OCI-LY1 (cell line): ENCODE data around the gene TMEM100.

Experiments used
- H2AFZ ChIP-seq: fragments of 200-600 bp; sonication (generic), shearing (Covaris generic); 2 replicates; pipeline ENCODE4 v1.6.0; 2014; ENCODE audit warnings: antibody characterized with exemption, mild to moderate bottlenecking, low read length
- H3F3A ChIP-seq: fragments of 200-600 bp; sonication (generic), shearing (Covaris generic); 2 replicates; pipeline ENCODE4 v1.6.0; 2014; ENCODE audit warnings: mild to moderate bottlenecking, antibody characterized with exemption, low read length, moderate library complexity; ENCODE audit not compliant: insufficient read depth
- H3K27ac ChIP-seq: fragments of 200-600 bp; sonication (generic); 2 replicates; pipeline ENCODE4 v1.5.1; 2014; ENCODE audit warnings: low read length, mixed run types, mild to moderate bottlenecking, low read depth; ENCODE audit not compliant: poor library complexity, severe bottlenecking
- H3K27me3 ChIP-seq: fragments of 200-600 bp; sonication (generic); 2 replicates; pipeline ENCODE4 v1.6.0; 2014; ENCODE audit warnings: antibody characterized with exemption, mild to moderate bottlenecking, low read length, moderate library complexity; ENCODE audit not compliant: insufficient read depth
- H3K36me3 ChIP-seq: fragments of 200-600 bp; sonication (generic); 2 replicates; pipeline ENCODE4 v1.6.1; 2014; ENCODE audit warnings: mild to moderate bottlenecking, antibody characterized with exemption, low read length, moderate library complexity, mixed read lengths; ENCODE audit not compliant: insufficient read depth
- H3K4me1 ChIP-seq: fragments of 200-600 bp; sonication (generic); 2 replicates; pipeline ENCODE4 v1.5.1; 2014; ENCODE audit warnings: mild to moderate bottlenecking, low read length, moderate library complexity; ENCODE audit not compliant: insufficient read depth, severe bottlenecking
- H3K4me2 ChIP-seq: fragments of 200-600 bp; sonication (generic), shearing (Covaris generic); 2 replicates; pipeline ENCODE4 v1.6.1; 2014; ENCODE audit warnings: low read length
- H3K4me3 ChIP-seq: fragments of 200-600 bp; sonication (generic); 2 replicates; pipeline ENCODE4 v1.5.1; 2014; ENCODE audit warnings: low read length, low read depth, mild to moderate bottlenecking, mixed read lengths; ENCODE audit not compliant: poor library complexity, severe bottlenecking
- H3K79me2 ChIP-seq: fragments of 200-600 bp; shearing (Covaris generic); 2 replicates; pipeline ENCODE4 v1.6.1; 2016; ENCODE audit warnings: mixed run types, low read length, mixed read lengths; ENCODE audit not compliant: insufficient read depth
- H3K9ac ChIP-seq: fragments of 200-600 bp; sonication (generic), shearing (Covaris generic); 2 replicates; pipeline ENCODE4 v1.6.1; 2014; ENCODE audit warnings: mild to moderate bottlenecking, low read length, mixed read lengths
- H3K9me2 ChIP-seq: fragments of 200-600 bp; sonication (generic), shearing (Covaris generic); 2 replicates; pipeline ENCODE4 v1.6.1; 2014; ENCODE audit warnings: low read depth, mild to moderate bottlenecking, low read length, mixed read lengths
- H3K9me3 ChIP-seq: fragments of 200-600 bp; shearing (Covaris generic); 2 replicates; pipeline ENCODE4 v1.6.1; 2014; ENCODE audit warnings: low read length, mixed read lengths
- H4K20me1 ChIP-seq: fragments of 200-600 bp; sonication (generic), shearing (Covaris generic); 2 replicates; pipeline ENCODE4 v1.6.0; 2016; ENCODE audit warnings: mild to moderate bottlenecking, low read length; ENCODE audit not compliant: insufficient read depth
- EZH2 ChIP-seq: fragments of 200-600 bp; sonication (generic), shearing (Covaris generic); IDR thresholded peaks from 2 replicates; pipeline ENCODE4 v1.8.0; 2017; ENCODE audit warnings: borderline replicate concordance, mixed run types, mild to moderate bottlenecking, antibody characterized with exemption, low read length, moderate library complexity, mixed read lengths
- TF ChIP-seq, protein P1 (sequence below): fragments of 200-600 bp; sonication (generic), shearing (Covaris generic); IDR thresholded peaks from 2 replicates; pipeline ENCODE4 v1.5.1; 2017; ENCODE audit warnings: mild to moderate bottlenecking, antibody characterized with exemption, low read length, moderate library complexity, mixed read lengths

Gene TMEM100

DNA sequence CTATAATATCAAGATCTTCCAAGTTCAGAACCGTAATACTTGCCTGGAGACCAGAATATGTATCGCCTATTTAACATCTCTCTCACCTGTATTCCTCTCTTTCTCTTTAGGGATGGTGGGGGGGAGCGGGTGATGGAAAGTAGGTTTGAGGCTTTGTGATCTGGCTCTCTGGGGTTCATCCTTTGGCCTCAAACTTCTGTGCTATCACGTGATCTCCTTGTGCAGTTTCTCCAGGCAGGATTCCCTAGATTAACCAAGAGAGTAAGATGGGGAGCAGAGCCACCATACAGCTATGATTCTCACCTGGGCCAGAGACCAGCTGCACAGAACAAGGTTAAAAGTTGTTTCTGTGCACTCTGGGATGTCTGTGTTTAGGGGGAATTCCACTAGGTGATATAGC is 5.2 kb downstream of the TMEM100 start:
- Histone ChIP-seq H3K79me2 (no peaks in the 10 kb centered on the region), H3K27ac (no peak overlapping the region), H3K9me3 (no peaks in the 10 kb centered on the region), H3K4me2 (no peak overlapping the region), H3K4me1 (no peaks in the 10 kb centered on the region), H3F3A (no peaks in the 10 kb centered on the region), H3K9me2 (no peaks in the 10 kb centered on the region), H4K20me1 (no peaks in the 10 kb centered on the region), H3K36me3 (no peaks in the 10 kb centered on the region), H3K4me3 (no peak overlapping the region), H3K27me3 (no peaks in the 10 kb centered on the region; the same call in 1 of the 2 replicates), H3K9ac (no peak overlapping the region), H2AFZ (no peak overlapping the region)
- TF ChIP-seq, protein P1, sequence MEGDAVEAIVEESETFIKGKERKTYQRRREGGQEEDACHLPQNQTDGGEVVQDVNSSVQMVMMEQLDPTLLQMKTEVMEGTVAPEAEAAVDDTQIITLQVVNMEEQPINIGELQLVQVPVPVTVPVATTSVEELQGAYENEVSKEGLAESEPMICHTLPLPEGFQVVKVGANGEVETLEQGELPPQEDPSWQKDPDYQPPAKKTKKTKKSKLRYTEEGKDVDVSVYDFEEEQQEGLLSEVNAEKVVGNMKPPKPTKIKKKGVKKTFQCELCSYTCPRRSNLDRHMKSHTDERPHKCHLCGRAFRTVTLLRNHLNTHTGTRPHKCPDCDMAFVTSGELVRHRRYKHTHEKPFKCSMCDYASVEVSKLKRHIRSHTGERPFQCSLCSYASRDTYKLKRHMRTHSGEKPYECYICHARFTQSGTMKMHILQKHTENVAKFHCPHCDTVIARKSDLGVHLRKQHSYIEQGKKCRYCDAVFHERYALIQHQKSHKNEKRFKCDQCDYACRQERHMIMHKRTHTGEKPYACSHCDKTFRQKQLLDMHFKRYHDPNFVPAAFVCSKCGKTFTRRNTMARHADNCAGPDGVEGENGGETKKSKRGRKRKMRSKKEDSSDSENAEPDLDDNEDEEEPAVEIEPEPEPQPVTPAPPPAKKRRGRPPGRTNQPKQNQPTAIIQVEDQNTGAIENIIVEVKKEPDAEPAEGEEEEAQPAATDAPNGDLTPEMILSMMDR, result no peak
- no peak for TF ChIP-seq EZH2

GRCh38 chr17:55710829-55711496 is 11.7 kb downstream of the TMEM100 start:
- H2AFZ ChIP-seq, result no peak overlapping the region
- no peak overlapping the region for H3K4me3 ChIP-seq
- H3K36me3 ChIP-seq, result no peaks in the 10 kb centered on the region
- no peaks in the 10 kb centered on the region; the same call in 1 of the 2 replicates for H3K27me3 ChIP-seq
- H3K9me3 ChIP-seq, result no peaks in the 10 kb centered on the region
- H3K9ac ChIP-seq, result no peak overlapping the region
- no peak for TF ChIP-seq EZH2
- TF ChIP-seq, protein P1, result no peak
- H3K27ac ChIP-seq, result no peak overlapping the region
- H3K4me1 ChIP-seq, result no peaks in the 10 kb centered on the region
- no peaks in the 10 kb centered on the region for H3K79me2 ChIP-seq
- H3K4me2 ChIP-seq, result no peak overlapping the region
- no peaks in the 10 kb centered on the region for H4K20me1 ChIP-seq
- no peaks in the 10 kb centered on the region for H3F3A ChIP-seq
- H3K9me2 ChIP-seq, result no peaks in the 10 kb centered on the region

GRCh38 chr17:55710410-55710809 is 12.3 kb downstream of the TMEM100 start:
- Histone ChIP-seq H3K79me2 (no peaks in the 10 kb centered on the region), H4K20me1 (no peaks in the 10 kb centered on the region), H3K4me1 (no peaks in the 10 kb centered on the region), H3K36me3 (no peaks in the 10 kb centered on the region), H3K9me2 (no peaks in the 10 kb centered on the region), H3K4me2 (no peak overlapping the region), H3K9ac (no peak overlapping the region), H3K9me3 (no peaks in the 10 kb centered on the region), H3K27me3 (no peaks in the 10 kb centered on the region; the same call in 1 of the 2 replicates), H3K4me3 (no peak overlapping the region), H2AFZ (no peak overlapping the region), H3K27ac (no peak overlapping the region), H3F3A (no peaks in the 10 kb centered on the region)
- TF ChIP-seq EZH2, result no peak
- TF ChIP-seq, protein P1, result no peak
